Measurements from ENCODE around the gene GNAZ. TPM values are rescaled to one million over a fixed set of nuclear protein-coding genes. Genes with fewer than 3 reads are reported as not detected.

GNAZ gene
- total RNA-seq, 2 donors from 2014 or later, result 0.37 to 2.0 TPM

- Mint-ChIP-seq H3K9me3 (no peaks in the 10 kb centered on the region), H3K36me3 (ENCODE audit: low read depth) (no peaks in the 10 kb centered on the region), H3K4me3 (peak overlapping the region; percentile 67), H3K27ac (peak overlapping the region; percentile 58), H3K4me1 (peaks cover 5% of the 10 kb centered on the region), H3K27me3 (no peaks in the 10 kb centered on the region)
- ATAC-seq (replicated peaks), result no peak
Observed at GRCh38 chr22:23146478-23147205, 76.3 kb downstream of the GNAZ start.

- H3K9me3 Mint-ChIP-seq, result no peaks in the 10 kb centered on the region
- no peaks in the 10 kb centered on the region for H3K27me3 Mint-ChIP-seq
- ATAC-seq (replicated peaks), result no peak
- peak overlapping the region; percentile 58 for H3K27ac Mint-ChIP-seq
- H3K36me3 Mint-ChIP-seq (ENCODE audit: low read depth), result no peaks in the 10 kb centered on the region
- peaks cover 5% of the 10 kb centered on the region for H3K4me1 Mint-ChIP-seq
- H3K4me3 Mint-ChIP-seq, result no peak overlapping the region
Observed at GRCh38 chr22:23147617-23148387, 77.5 kb downstream of the GNAZ start.

GRCh38 chr22:23149743-23150238 lies 79.5 kb downstream of the GNAZ start:
- Mint-ChIP-seq H3K4me1 (peaks cover 5% of the 10 kb centered on the region), H3K27me3 (no peaks in the 10 kb centered on the region), H3K4me3 (no peak overlapping the region), H3K27ac (no peak overlapping the region), H3K9me3 (no peaks in the 10 kb centered on the region), H3K36me3 (ENCODE audit: low read depth) (no peaks in the 10 kb centered on the region)
- no peak for ATAC-seq (replicated peaks)

GRCh38 chr22:23150762-23151161 lies 80.4 kb downstream of the GNAZ start:
- no peaks in the 10 kb centered on the region for H3K27me3 Mint-ChIP-seq
- no peaks in the 10 kb centered on the region for H3K9me3 Mint-ChIP-seq
- H3K4me3 Mint-ChIP-seq, result no peak overlapping the region
- H3K36me3 Mint-ChIP-seq (ENCODE audit: low read depth), result no peaks in the 10 kb centered on the region
- ATAC-seq (replicated peaks), result no peak
- no peaks in the 10 kb centered on the region for H3K4me1 Mint-ChIP-seq
- H3K27ac Mint-ChIP-seq, result no peak overlapping the region

GRCh38 chr22:23151827-23152226 lies 81.5 kb downstream of the GNAZ start:
- H3K27me3 Mint-ChIP-seq, result no peaks in the 10 kb centered on the region
- H3K4me3 Mint-ChIP-seq, result no peak overlapping the region
- ATAC-seq (replicated peaks), result no peak
- no peaks in the 10 kb centered on the region for H3K36me3 Mint-ChIP-seq (ENCODE audit: low read depth)
- no peaks in the 10 kb centered on the region for H3K4me1 Mint-ChIP-seq
- no peak overlapping the region for H3K27ac Mint-ChIP-seq
- H3K9me3 Mint-ChIP-seq, result no peaks in the 10 kb centered on the region

GRCh38 chr22:23152238-23153114 lies 82.2 kb downstream of the GNAZ start:
- H3K36me3 Mint-ChIP-seq (ENCODE audit: low read depth), result no peaks in the 10 kb centered on the region
- no peak overlapping the region for H3K4me3 Mint-ChIP-seq
- no peak for ATAC-seq (replicated peaks)
- H3K27ac Mint-ChIP-seq, result no peak overlapping the region
- no peaks in the 10 kb centered on the region for H3K4me1 Mint-ChIP-seq
- no peaks in the 10 kb centered on the region for H3K9me3 Mint-ChIP-seq
- no peaks in the 10 kb centered on the region for H3K27me3 Mint-ChIP-seq

- Mint-ChIP-seq H3K4me3 (no peak overlapping the region), H3K27me3 (no peaks in the 10 kb centered on the region), H3K27ac (peak overlapping the region; percentile 62), H3K9me3 (no peaks in the 10 kb centered on the region), H3K4me1 (no peaks in the 10 kb centered on the region), H3K36me3 (ENCODE audit: low read depth) (no peaks in the 10 kb centered on the region)
- no peak for ATAC-seq (replicated peaks)
Observed at GRCh38 chr22:23153994-23154393, 83.7 kb downstream of the GNAZ start.

- Mint-ChIP-seq H3K9me3 (no peaks in the 10 kb centered on the region), H3K27me3 (no peaks in the 10 kb centered on the region), H3K4me3 (no peak overlapping the region), H3K4me1 (no peaks in the 10 kb centered on the region), H3K36me3 (ENCODE audit: low read depth) (no peaks in the 10 kb centered on the region), H3K27ac (peak overlapping the region; percentile 33)
- no peak for ATAC-seq (replicated peaks)
Observed at GRCh38 chr22:23154461-23154860, 84.1 kb downstream of the GNAZ start.

- no peaks in the 10 kb centered on the region for H3K36me3 Mint-ChIP-seq (ENCODE audit: low read depth)
- no peak overlapping the region for H3K27ac Mint-ChIP-seq
- H3K9me3 Mint-ChIP-seq, result no peaks in the 10 kb centered on the region
- H3K27me3 Mint-ChIP-seq, result no peaks in the 10 kb centered on the region
- no peak overlapping the region for H3K4me3 Mint-ChIP-seq
- no peak for ATAC-seq (replicated peaks)
- H3K4me1 Mint-ChIP-seq, result no peaks in the 10 kb centered on the region
Observed at GRCh38 chr22:23155143-23155542, 84.8 kb downstream of the GNAZ start.

GRCh38 chr22:23155831-23156230 lies 85.5 kb downstream of the GNAZ start:
- no peak for ATAC-seq (replicated peaks)
- H3K4me1 Mint-ChIP-seq, result no peaks in the 10 kb centered on the region
- no peaks in the 10 kb centered on the region for H3K36me3 Mint-ChIP-seq (ENCODE audit: low read depth)
- peak overlapping the region; percentile 17 for H3K27ac Mint-ChIP-seq
- H3K9me3 Mint-ChIP-seq, result no peaks in the 10 kb centered on the region
- no peak overlapping the region for H3K4me3 Mint-ChIP-seq
- no peaks in the 10 kb centered on the region for H3K27me3 Mint-ChIP-seq

- no peak for ATAC-seq (replicated peaks)
- H3K27me3 Mint-ChIP-seq, result no peaks in the 10 kb centered on the region
- H3K27ac Mint-ChIP-seq, result peak overlapping the region; percentile 17
- no peaks in the 10 kb centered on the region for H3K36me3 Mint-ChIP-seq (ENCODE audit: low read depth)
- H3K4me1 Mint-ChIP-seq, result no peaks in the 10 kb centered on the region
- no peak overlapping the region for H3K4me3 Mint-ChIP-seq
- H3K9me3 Mint-ChIP-seq, result no peaks in the 10 kb centered on the region
Observed at GRCh38 chr22:23156286-23156685, 86.0 kb downstream of the GNAZ start.

- H3K4me1 Mint-ChIP-seq, result no peaks in the 10 kb centered on the region
- H3K9me3 Mint-ChIP-seq, result no peaks in the 10 kb centered on the region
- H3K4me3 Mint-ChIP-seq, result no peak overlapping the region
- no peak overlapping the region for H3K27ac Mint-ChIP-seq
- ATAC-seq (replicated peaks), result no peak
- H3K36me3 Mint-ChIP-seq (ENCODE audit: low read depth), result no peaks in the 10 kb centered on the region
- no peaks in the 10 kb centered on the region for H3K27me3 Mint-ChIP-seq
Observed at GRCh38 chr22:23157560-23158515, 87.5 kb downstream of the GNAZ start.

GRCh38 chr22:23158516-23159290 lies 88.4 kb downstream of the GNAZ start:
- no peaks in the 10 kb centered on the region for H3K27me3 Mint-ChIP-seq
- ATAC-seq (replicated peaks), result no peak
- no peak overlapping the region for H3K4me3 Mint-ChIP-seq
- no peaks in the 10 kb centered on the region for H3K4me1 Mint-ChIP-seq
- no peak overlapping the region for H3K27ac Mint-ChIP-seq
- H3K36me3 Mint-ChIP-seq (ENCODE audit: low read depth), result no peaks in the 10 kb centered on the region
- H3K9me3 Mint-ChIP-seq, result no peaks in the 10 kb centered on the region

All from activated T-helper 17 cell treated with anti-CD3 and anti-CD28 coated beads, Interleukin-2, amount 50 U/mL, for 72 hours (primary cell).